ENCODE data around the gene CHCHD3.

DNA sequence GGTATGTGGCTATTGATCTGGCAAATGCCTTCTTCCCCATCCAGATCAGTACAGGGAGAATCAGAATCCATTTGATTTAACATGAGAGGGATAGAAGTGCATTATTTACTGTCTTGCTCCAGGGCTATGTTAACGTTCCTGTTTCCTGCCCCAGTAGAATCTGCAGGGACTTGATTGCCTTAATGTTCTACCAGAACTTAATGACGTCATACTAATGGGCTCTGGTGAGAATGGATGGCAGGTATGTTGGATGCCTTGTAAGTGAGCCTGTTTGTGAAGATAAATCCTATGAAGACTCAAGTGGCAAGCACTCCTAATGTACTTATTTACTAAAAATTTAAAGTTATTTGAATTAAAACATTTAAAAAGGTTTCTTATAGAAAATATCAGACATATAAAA is 44.5 kb upstream of the CHCHD3 start:
- TF ChIP-seq, protein P1, sequence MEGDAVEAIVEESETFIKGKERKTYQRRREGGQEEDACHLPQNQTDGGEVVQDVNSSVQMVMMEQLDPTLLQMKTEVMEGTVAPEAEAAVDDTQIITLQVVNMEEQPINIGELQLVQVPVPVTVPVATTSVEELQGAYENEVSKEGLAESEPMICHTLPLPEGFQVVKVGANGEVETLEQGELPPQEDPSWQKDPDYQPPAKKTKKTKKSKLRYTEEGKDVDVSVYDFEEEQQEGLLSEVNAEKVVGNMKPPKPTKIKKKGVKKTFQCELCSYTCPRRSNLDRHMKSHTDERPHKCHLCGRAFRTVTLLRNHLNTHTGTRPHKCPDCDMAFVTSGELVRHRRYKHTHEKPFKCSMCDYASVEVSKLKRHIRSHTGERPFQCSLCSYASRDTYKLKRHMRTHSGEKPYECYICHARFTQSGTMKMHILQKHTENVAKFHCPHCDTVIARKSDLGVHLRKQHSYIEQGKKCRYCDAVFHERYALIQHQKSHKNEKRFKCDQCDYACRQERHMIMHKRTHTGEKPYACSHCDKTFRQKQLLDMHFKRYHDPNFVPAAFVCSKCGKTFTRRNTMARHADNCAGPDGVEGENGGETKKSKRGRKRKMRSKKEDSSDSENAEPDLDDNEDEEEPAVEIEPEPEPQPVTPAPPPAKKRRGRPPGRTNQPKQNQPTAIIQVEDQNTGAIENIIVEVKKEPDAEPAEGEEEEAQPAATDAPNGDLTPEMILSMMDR (IDR thresholded peaks at IDR 0.05), result no peak
- TF ChIP-seq POLR2A (IDR thresholded peaks at IDR 0.05), result no peak

All from lower leg skin (tissue), 3 donors.